NCI-H524 (cell line): ENCODE data around the gene EHHADH.

Source experiments
- DNase-seq, 2 experiments: peaks; one replicate each; lab custom pipeline; 2025; lab: John Stamatoyannopoulos, UW

EHHADH gene

GRCh38 chr3:185145511-185145910 is 108.3 kb downstream of the EHHADH start:
- DNase-seq = no peak

- no peak for DNase-seq
These were observed 109.1 kb downstream of the EHHADH start for GRCh38 chr3:185144784-185145183.
